ENCODE results near the gene DCTN2.
"Not testable (repeated sequence)": the region's sequence is repeated elsewhere in the genome, so short reads cannot be mapped to it uniquely, and the experiment has no call there.

The DCTN2 gene

GRCh38 chr12:57546438-57547287, at the start of gene DCTN2:
DCTN2 (minus strand) TSS chr12:57547192; CDS start chr12:57547063, 129 bp downstream.
- peak within 1 kb of the TSS; percentile 95 for H3K27ac ChIP-seq
- DNase-seq (ENCODE audit: low read depth, low spot score) = peak; percentile 90

GRCh38 chr12:57593187-57593586, 46.2 kb upstream of the DCTN2 start:
- DNase-seq (ENCODE audit: low read depth, low spot score) = no peak
- no peak overlapping the region for H3K27ac ChIP-seq

- H3K27ac ChIP-seq = peak overlapping the region; percentile 64
- DNase-seq (ENCODE audit: low read depth, low spot score) = no peak
Measured at GRCh38 chr12:57592551-57593165, 45.7 kb upstream of the DCTN2 start.

GRCh38 chr12:57591782-57592325, 44.9 kb upstream of the DCTN2 start:
- DNase-seq (ENCODE audit: low read depth, low spot score) = no peak
- H3K27ac ChIP-seq = peak overlapping the region; percentile 64

- H3K27ac ChIP-seq = peak within 1 kb of the TSS; percentile 64
- DNase-seq (ENCODE audit: low read depth, low spot score) = no peak
Measured at GRCh38 chr12:57590864-57591781, 44.1 kb upstream of the DCTN2 start, which contains the start of gene PIP4K2C. PIP4K2C (plus strand) TSS chr12:57591192; CDS start chr12:57591290, 98 bp downstream.

GRCh38 chr12:57590479-57590863, 43.5 kb upstream of the DCTN2 start:
- DNase-seq (ENCODE audit: low read depth, low spot score) = no peak
- peak overlapping the region; percentile 64 for H3K27ac ChIP-seq

- not testable (repeated sequence) for H3K27ac ChIP-seq; DNase-seq (ENCODE audit: low read depth, low spot score)
Measured at GRCh38 chr12:57588951-57589610, 42.1 kb upstream of the DCTN2 start.

GRCh38 chr12:57586832-57587429, 39.9 kb upstream of the DCTN2 start:
- DNase-seq (ENCODE audit: low read depth, low spot score) = no peak
- no peak overlapping the region for H3K27ac ChIP-seq

GRCh38 chr12:57586128-57586527, 39.1 kb upstream of the DCTN2 start:
- DNase-seq (ENCODE audit: low read depth, low spot score) = no peak
- no peak overlapping the region for H3K27ac ChIP-seq

GRCh38 chr12:57585156-57585555, 38.2 kb upstream of the DCTN2 start:
- DNase-seq (ENCODE audit: low read depth, low spot score) = no peak
- no peak overlapping the region for H3K27ac ChIP-seq

- no peak overlapping the region for H3K27ac ChIP-seq
- no peak for DNase-seq (ENCODE audit: low read depth, low spot score)
Measured at GRCh38 chr12:57584690-57585089, 37.7 kb upstream of the DCTN2 start.

GRCh38 chr12:57584050-57584449, 37.1 kb upstream of the DCTN2 start:
- no peak for DNase-seq (ENCODE audit: low read depth, low spot score)
- H3K27ac ChIP-seq = no peak overlapping the region

- DNase-seq (ENCODE audit: low read depth, low spot score) = no peak
- no peak overlapping the region for H3K27ac ChIP-seq
Measured at GRCh38 chr12:57583008-57583831, 36.2 kb upstream of the DCTN2 start.

GRCh38 chr12:57582440-57582839, 35.4 kb upstream of the DCTN2 start:
- no peak overlapping the region for H3K27ac ChIP-seq
- DNase-seq (ENCODE audit: low read depth, low spot score) = no peak

GRCh38 chr12:57581802-57582201, 34.8 kb upstream of the DCTN2 start:
- no peak overlapping the region for H3K27ac ChIP-seq
- no peak for DNase-seq (ENCODE audit: low read depth, low spot score)

- DNase-seq (ENCODE audit: low read depth, low spot score) = no peak
- no peak overlapping the region for H3K27ac ChIP-seq
Measured at GRCh38 chr12:57580466-57580795, 33.4 kb upstream of the DCTN2 start.

- DNase-seq (ENCODE audit: low read depth, low spot score) = no peak
- no peak overlapping the region for H3K27ac ChIP-seq
Measured at GRCh38 chr12:57579677-57580465, 32.9 kb upstream of the DCTN2 start.

GRCh38 chr12:57579011-57579410, 32.0 kb upstream of the DCTN2 start:
- DNase-seq (ENCODE audit: low read depth, low spot score) = no peak
- H3K27ac ChIP-seq = no peak overlapping the region
